PC-9 (cell line): Measurements from ENCODE around the gene DIP2C. TPM values are rescaled to one million over a fixed set of nuclear protein-coding genes. Genes with fewer than 3 reads are reported as not detected.

ENCODE experiments used
- BruUV-seq: library from RNA; stranded (reverse); fragments of 400-500 nt; replicated peaks from 2 replicates; lab custom pipeline; 2021; lab: Mats Ljungman, UMichigan
- CTCF ChIA-PET: fragments of 300-600 bp; sonication (Branson Sonifier 250); formaldehyde crosslinking; loops from one replicate; lab custom pipeline; 2022; ENCODE audit warnings: antibody characterized with exemption; lab: Charles Lee
- POLR2A ChIA-PET: fragments of 300-600 bp; sonication (Branson Sonifier 250); formaldehyde crosslinking; loops from one replicate; lab custom pipeline; 2022; ENCODE audit warnings: antibody characterized with exemption; ENCODE audit not compliant: unreplicated experiment; lab: Charles Lee
- DNase-seq, 2 experiments: peaks; one replicate each; pipeline versions ENCODE4 v3.0.0 to v3.0.0-alpha.2; 2015 to 2022; ENCODE audit warnings: mixed read lengths in 1 of 2
- H2AFZ ChIP-seq: fragments of 200-600 bp; sonication (generic); 2 replicates; pipeline ENCODE4 v1.8.1; 2017; ENCODE audit warnings: antibody characterized with exemption
- H3F3A ChIP-seq: fragments of 200-600 bp; sonication (generic); 2 replicates; pipeline ENCODE4 v1.8.1; 2017; ENCODE audit warnings: antibody characterized with exemption, mild to moderate bottlenecking, low read depth; ENCODE audit not compliant: insufficient read depth
- H3K27ac ChIP-seq: fragments of 200-600 bp; sonication (generic); 2 replicates; pipeline ENCODE4 v1.6.1; 2016; ENCODE audit warnings: mixed run types
- H3K27me3 ChIP-seq: fragments of 200-600 bp; sonication (generic); 2 replicates; pipeline ENCODE4 v1.6.1; 2016; ENCODE audit warnings: low read depth, mixed run types; ENCODE audit not compliant: insufficient read depth
- H3K36me3 ChIP-seq: fragments of 200-600 bp; sonication (generic); 2 replicates; pipeline ENCODE4 v1.6.1; 2016; ENCODE audit warnings: low read depth, mixed run types
- H3K4me1 ChIP-seq: fragments of 200-600 bp; sonication (generic); replicated peaks from 2 replicates; pipeline ENCODE4 v1.6.1; 2016; ENCODE audit warnings: mixed run types; ENCODE audit not compliant: insufficient read depth
- H3K4me2 ChIP-seq: fragments of 200-600 bp; sonication (generic); 2 replicates; pipeline ENCODE4 v1.6.1; 2017; ENCODE audit warnings: mixed run types
- H3K4me3 ChIP-seq: fragments of 200-600 bp; sonication (generic); 2 replicates; pipeline ENCODE4 v1.6.1; 2016; ENCODE audit warnings: mixed run types
- H3K79me2 ChIP-seq: fragments of 200-600 bp; sonication (generic); 2 replicates; pipeline ENCODE4 v1.6.1; 2017; ENCODE audit warnings: low read depth, mixed run types
- H3K9me2 ChIP-seq: fragments of 200-600 bp; sonication (generic); 2 replicates; pipeline ENCODE4 v1.8.1; 2017; ENCODE audit warnings: mild to moderate bottlenecking; ENCODE audit not compliant: insufficient read depth
- H3K9me3 ChIP-seq: fragments of 200-600 bp; sonication (generic); 2 replicates; pipeline ENCODE4 v1.8.1; 2016; ENCODE audit warnings: low read depth; ENCODE audit not compliant: insufficient read depth
- H4K20me1 ChIP-seq: fragments of 200-600 bp; sonication (generic); 2 replicates; pipeline ENCODE4 v1.8.1; 2017; ENCODE audit not compliant: insufficient read depth
- EZH2 ChIP-seq: fragments of 200-600 bp; sonication (generic); IDR thresholded peaks from 2 replicates; pipeline ENCODE4 v1.8.0; 2017; ENCODE audit warnings: antibody characterized with exemption, low read depth
- intact Hi-C: fragments of 100-400 bp; cut with micrococcal nuclease; formaldehyde crosslinking; loops from one replicate; pipeline ENCODE4 v1.10.0; 2022; ENCODE audit not compliant: unreplicated experiment
- total RNA-seq: library from RNA; stranded (reverse); gene quantifications from 2 replicates; pipeline ENCODE4 v1.2.3, GENCODE V29; 2021
- TF ChIP-seq, protein P1 (sequence below): fragments of 200-600 bp; sonication (generic); conservative IDR thresholded peaks from 2 replicates; pipeline ENCODE4 v1.6.1; 2017; ENCODE audit warnings: mixed run types, antibody characterized with exemption, mild to moderate bottlenecking, moderate library complexity

Gene DIP2C
- total RNA-seq, 1 experiment from 2014 or later = 0.83 TPM

- Histone ChIP-seq H3K4me3 (no peak overlapping the region), H3K79me2 (no peaks in the 10 kb centered on the region), H3K4me2 (no peak overlapping the region), H2AFZ (no peak overlapping the region), H3K27me3 (peaks cover 17% of the 10 kb centered on the region; the same call in 1 of the 2 replicates), H3K9me2 (no peaks in the 10 kb centered on the region), H4K20me1 (no peaks in the 10 kb centered on the region), H3K27ac (no peak overlapping the region), H3K36me3 (no peaks in the 10 kb centered on the region), H3K4me1 (no peaks in the 10 kb centered on the region), H3F3A (no peaks in the 10 kb centered on the region), H3K9me3 (no peaks in the 10 kb centered on the region)
- no peak for TF ChIP-seq EZH2
- TF ChIP-seq, protein P1, sequence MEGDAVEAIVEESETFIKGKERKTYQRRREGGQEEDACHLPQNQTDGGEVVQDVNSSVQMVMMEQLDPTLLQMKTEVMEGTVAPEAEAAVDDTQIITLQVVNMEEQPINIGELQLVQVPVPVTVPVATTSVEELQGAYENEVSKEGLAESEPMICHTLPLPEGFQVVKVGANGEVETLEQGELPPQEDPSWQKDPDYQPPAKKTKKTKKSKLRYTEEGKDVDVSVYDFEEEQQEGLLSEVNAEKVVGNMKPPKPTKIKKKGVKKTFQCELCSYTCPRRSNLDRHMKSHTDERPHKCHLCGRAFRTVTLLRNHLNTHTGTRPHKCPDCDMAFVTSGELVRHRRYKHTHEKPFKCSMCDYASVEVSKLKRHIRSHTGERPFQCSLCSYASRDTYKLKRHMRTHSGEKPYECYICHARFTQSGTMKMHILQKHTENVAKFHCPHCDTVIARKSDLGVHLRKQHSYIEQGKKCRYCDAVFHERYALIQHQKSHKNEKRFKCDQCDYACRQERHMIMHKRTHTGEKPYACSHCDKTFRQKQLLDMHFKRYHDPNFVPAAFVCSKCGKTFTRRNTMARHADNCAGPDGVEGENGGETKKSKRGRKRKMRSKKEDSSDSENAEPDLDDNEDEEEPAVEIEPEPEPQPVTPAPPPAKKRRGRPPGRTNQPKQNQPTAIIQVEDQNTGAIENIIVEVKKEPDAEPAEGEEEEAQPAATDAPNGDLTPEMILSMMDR = no peak
- ChIA-PET CTCF (no interaction called here), POLR2A (no interaction called here)
- BruUV-seq = no TSS peak
- DNase-seq = no peak
- intact Hi-C loops = no loop called here
These were observed 5.9 kb downstream of the DIP2C start for GRCh38 chr10:683448-684071.

- Histone ChIP-seq H3K9me2 (no peaks in the 10 kb centered on the region), H4K20me1 (no peaks in the 10 kb centered on the region), H2AFZ (no peak overlapping the region), H3K27me3 (peaks cover 17% of the 10 kb centered on the region; the same call in 1 of the 2 replicates), H3K9me3 (no peaks in the 10 kb centered on the region), H3K4me2 (no peak overlapping the region), H3K4me3 (no peak overlapping the region), H3K36me3 (no peaks in the 10 kb centered on the region), H3K4me1 (no peaks in the 10 kb centered on the region), H3F3A (no peaks in the 10 kb centered on the region), H3K79me2 (no peaks in the 10 kb centered on the region), H3K27ac (no peak overlapping the region)
- intact Hi-C loops = no loop called here
- ChIA-PET CTCF (no interaction called here), POLR2A (no interaction called here)
- TF ChIP-seq EZH2 = no peak
- TF ChIP-seq, protein P1 = no peak
- DNase-seq = no peak
- BruUV-seq = no TSS peak
These were observed 6.5 kb downstream of the DIP2C start for GRCh38 chr10:682931-683447.

DNA sequence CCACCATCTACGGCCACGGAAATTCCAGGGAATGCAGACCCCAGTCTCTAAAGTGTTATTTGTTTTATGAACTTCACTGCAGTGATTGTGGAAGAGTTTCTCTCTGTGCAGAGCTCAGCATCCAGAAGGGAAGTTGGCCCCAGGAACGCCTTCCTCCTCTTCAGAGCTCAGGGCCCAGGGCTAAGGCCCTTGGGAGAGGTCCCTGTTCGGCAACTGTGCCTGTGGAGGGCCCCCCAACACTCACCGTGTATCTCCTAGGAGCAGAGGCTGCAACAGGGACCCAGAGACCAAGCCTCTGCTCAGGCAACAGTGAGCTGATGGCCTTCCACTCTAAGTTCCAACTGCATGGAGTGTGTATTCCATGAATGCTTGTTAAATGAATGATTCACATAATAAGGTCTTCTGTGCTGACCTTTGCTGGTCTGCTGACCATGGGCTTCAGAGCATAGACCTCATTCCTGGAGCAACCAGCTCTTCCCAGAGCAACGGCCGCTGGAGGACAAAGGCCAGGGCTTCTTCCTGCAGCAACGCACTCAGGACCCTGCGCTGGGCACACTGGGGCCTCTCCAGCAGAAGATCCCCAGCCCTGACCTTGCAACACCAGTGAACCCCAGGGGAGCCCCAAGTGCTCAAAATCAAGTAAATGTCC, 7.7 kb downstream of the DIP2C start:
- Histone ChIP-seq H3K4me1 (no peaks in the 10 kb centered on the region), H3K4me2 (no peak overlapping the region), H3F3A (no peaks in the 10 kb centered on the region), H4K20me1 (no peaks in the 10 kb centered on the region), H3K27ac (no peak overlapping the region), H3K79me2 (no peaks in the 10 kb centered on the region), H3K9me3 (no peaks in the 10 kb centered on the region), H3K4me3 (no peak overlapping the region), H3K27me3 (peaks cover 17% of the 10 kb centered on the region; the same call in 1 of the 2 replicates), H3K36me3 (no peaks in the 10 kb centered on the region), H3K9me2 (no peaks in the 10 kb centered on the region), H2AFZ (no peak overlapping the region)
- intact Hi-C loops = no loop called here
- no peak for DNase-seq
- CTCF ChIA-PET = no interaction called here
- POLR2A ChIA-PET = no interaction called here
- no TSS peak for BruUV-seq
- TF ChIP-seq, protein P1 = no peak
- TF ChIP-seq EZH2 = no peak
